Hematopoietic multipotent progenitor cell treated with erythropoietin and hydrocortisone succinate and interleukin-3 and kit ligand, for 4 days (in vitro differentiated cells): ENCODE data around the gene PLD6.
A peak's percentile ranks its signal among the peaks of the same experiment; 100 is the strongest.
"Not testable (repeated sequence)": the region's sequence is repeated elsewhere in the genome, so short reads cannot be mapped to it uniquely, and the experiment has no call there.

Experiments
- DNase-seq: peaks from one replicate; pipeline ENCODE4 v3.0.0-alpha.2; 2015

PLD6 gene

GRCh38 chr17:17196776-17197175 is 9.4 kb downstream of the PLD6 start:
- peak; percentile 38 for DNase-seq

- DNase-seq, result not testable (repeated sequence)
These were observed 10.7 kb downstream of the PLD6 start for GRCh38 chr17:17195466-17195865.

GRCh38 chr17:17191961-17192381 is 14.2 kb downstream of the PLD6 start:
- DNase-seq, result no peak

GRCh38 chr17:17191346-17191792 is 14.8 kb downstream of the PLD6 start:
- DNase-seq, result no peak

- DNase-seq, result no peak
These were observed 15.9 kb downstream of the PLD6 start for GRCh38 chr17:17190188-17190587.

GRCh38 chr17:17189559-17189958 is 16.6 kb downstream of the PLD6 start:
- no peak for DNase-seq

GRCh38 chr17:17188586-17188985 is 17.5 kb downstream of the PLD6 start:
- DNase-seq, result no peak

- DNase-seq, result no peak
These were observed 19.3 kb downstream of the PLD6 start for GRCh38 chr17:17186551-17187505.

GRCh38 chr17:17186051-17186450 is 20.1 kb downstream of the PLD6 start:
- no peak for DNase-seq

- DNase-seq, result not testable (repeated sequence)
These were observed 21.0 kb downstream of the PLD6 start for GRCh38 chr17:17184985-17185757.

GRCh38 chr17:17183744-17184143 is 22.4 kb downstream of the PLD6 start:
- DNase-seq, result no peak

- DNase-seq, result no peak
These were observed 23.5 kb downstream of the PLD6 start for GRCh38 chr17:17182598-17183136.

- no peak for DNase-seq
These were observed 24.2 kb downstream of the PLD6 start for GRCh38 chr17:17181666-17182597.

GRCh38 chr17:17180741-17181525 is 25.2 kb downstream of the PLD6 start:
- no peak for DNase-seq

GRCh38 chr17:17180141-17180603 is 26.0 kb downstream of the PLD6 start:
- no peak for DNase-seq

GRCh38 chr17:17179371-17179827 is 26.7 kb downstream of the PLD6 start:
- no peak for DNase-seq

GRCh38 chr17:17177176-17177575 is 29.0 kb downstream of the PLD6 start:
- no peak for DNase-seq

- no peak for DNase-seq
These were observed 29.8 kb downstream of the PLD6 start for GRCh38 chr17:17176341-17176740.

- no peak for DNase-seq
These were observed 30.2 kb downstream of the PLD6 start for GRCh38 chr17:17175917-17176316.

GRCh38 chr17:17175340-17175739 is 30.8 kb downstream of the PLD6 start:
- DNase-seq, result no peak

- no peak for DNase-seq
These were observed 32.2 kb downstream of the PLD6 start for GRCh38 chr17:17173921-17174320.
